RWPE2 (cell line): ENCODE results near the gene NWD2.
A peak's percentile ranks its signal among the peaks of the same experiment; 100 is the strongest.

ENCODE experiments used
- ATAC-seq: fragments of 200-7000 bp; cut with Tn5 transposase; 3 replicates; pipeline ENCODE4 v1.9.1; 2021; ENCODE audit warnings: low read depth
- DNase-seq: peaks from one replicate; pipeline ENCODE4 v3.0.0-alpha.2; 2020; ENCODE audit warnings: low spot score
- H3K27ac ChIP-seq: fragments of 450-650 bp; 2 replicates; pipeline ENCODE4 v1.5.1; 2017; ENCODE audit warnings: mild to moderate bottlenecking; ENCODE audit not compliant: poor library complexity, severe bottlenecking
- H3K27me3 ChIP-seq: fragments of 250-450 bp; sonication (Bioruptor Pico); 2 replicates; pipeline ENCODE4 v1.5.1; 2021; ENCODE audit warnings: mild to moderate bottlenecking, moderate library complexity; ENCODE audit not compliant: insufficient read depth, poor library complexity, severe bottlenecking
- H3K36me3 ChIP-seq: fragments of 250-450 bp; sonication (Bioruptor Pico); 2 replicates; pipeline ENCODE4 v1.5.1; 2020; ENCODE audit warnings: low read depth, mild to moderate bottlenecking, moderate library complexity
- H3K4me1 ChIP-seq: fragments of 250-450 bp; sonication (Bioruptor Pico); 2 replicates; pipeline ENCODE4 v1.5.1; 2021; ENCODE audit warnings: mild to moderate bottlenecking, moderate library complexity; ENCODE audit not compliant: insufficient read depth, poor library complexity, severe bottlenecking
- H3K4me3 ChIP-seq: fragments of 250-450 bp; sonication (Bioruptor Pico); 2 replicates; pipeline ENCODE4 v1.5.1; 2021; ENCODE audit warnings: mild to moderate bottlenecking, moderate library complexity; ENCODE audit not compliant: severe bottlenecking
- H3K9me3 ChIP-seq: fragments of 250-450 bp; sonication (Bioruptor Pico); 2 replicates; pipeline ENCODE4 v1.5.1; 2021; ENCODE audit warnings: mild to moderate bottlenecking, moderate library complexity; ENCODE audit not compliant: severe bottlenecking
- TF ChIP-seq, protein P1 (sequence below): fragments of 450-650 bp; IDR thresholded peaks from one replicate; pipeline ENCODE4 v1.5.1; 2017; ENCODE audit warnings: mild to moderate bottlenecking, moderate library complexity; ENCODE audit not compliant: poor library complexity, severe bottlenecking

NWD2 gene

DNA sequence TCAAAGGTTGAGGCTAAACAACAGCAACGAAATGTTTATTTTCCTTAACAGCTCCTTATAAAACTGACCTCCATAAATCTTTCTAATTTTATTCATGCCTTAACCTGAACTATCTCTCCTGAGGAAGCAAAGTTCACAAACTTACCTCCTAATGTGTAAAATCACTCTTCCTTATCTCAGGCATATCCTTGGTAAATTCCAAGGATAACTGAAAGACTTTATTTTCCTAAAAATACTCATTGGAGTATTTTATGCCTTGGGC lies 197.4 kb downstream of the NWD2 start:
- no peak overlapping the region for H3K27ac ChIP-seq
- no peaks in the 10 kb centered on the region for H3K36me3 ChIP-seq
- H3K4me3 ChIP-seq = no peak overlapping the region
- DNase-seq (no peak), ATAC-seq (no peak)
- H3K9me3 ChIP-seq = no peaks in the 10 kb centered on the region
- peaks cover 20% of the 10 kb centered on the region for H3K4me1 ChIP-seq
- H3K27me3 ChIP-seq = no peaks in the 10 kb centered on the region
- TF ChIP-seq, protein P1, sequence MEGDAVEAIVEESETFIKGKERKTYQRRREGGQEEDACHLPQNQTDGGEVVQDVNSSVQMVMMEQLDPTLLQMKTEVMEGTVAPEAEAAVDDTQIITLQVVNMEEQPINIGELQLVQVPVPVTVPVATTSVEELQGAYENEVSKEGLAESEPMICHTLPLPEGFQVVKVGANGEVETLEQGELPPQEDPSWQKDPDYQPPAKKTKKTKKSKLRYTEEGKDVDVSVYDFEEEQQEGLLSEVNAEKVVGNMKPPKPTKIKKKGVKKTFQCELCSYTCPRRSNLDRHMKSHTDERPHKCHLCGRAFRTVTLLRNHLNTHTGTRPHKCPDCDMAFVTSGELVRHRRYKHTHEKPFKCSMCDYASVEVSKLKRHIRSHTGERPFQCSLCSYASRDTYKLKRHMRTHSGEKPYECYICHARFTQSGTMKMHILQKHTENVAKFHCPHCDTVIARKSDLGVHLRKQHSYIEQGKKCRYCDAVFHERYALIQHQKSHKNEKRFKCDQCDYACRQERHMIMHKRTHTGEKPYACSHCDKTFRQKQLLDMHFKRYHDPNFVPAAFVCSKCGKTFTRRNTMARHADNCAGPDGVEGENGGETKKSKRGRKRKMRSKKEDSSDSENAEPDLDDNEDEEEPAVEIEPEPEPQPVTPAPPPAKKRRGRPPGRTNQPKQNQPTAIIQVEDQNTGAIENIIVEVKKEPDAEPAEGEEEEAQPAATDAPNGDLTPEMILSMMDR = no peak

DNA sequence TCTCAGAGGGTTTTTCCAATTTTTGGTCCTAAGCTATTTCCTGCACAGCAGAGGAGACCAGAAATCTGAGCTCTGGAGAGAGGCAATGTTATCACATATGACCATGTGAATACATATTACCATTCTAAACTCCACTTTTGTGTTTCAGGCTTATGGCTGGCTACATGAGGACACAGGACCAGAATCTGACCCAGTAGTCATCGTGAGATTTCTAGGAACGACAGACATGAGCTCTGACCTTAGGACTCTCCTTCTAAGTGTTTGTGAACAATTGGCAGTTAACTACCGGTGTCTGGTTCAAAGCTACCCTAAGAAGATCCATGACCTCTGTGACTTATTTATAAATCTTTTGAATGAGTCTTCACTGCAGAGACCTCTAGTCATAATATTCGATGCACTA lies 198.6 kb downstream of the NWD2 start:
- TF ChIP-seq, protein P1 = no peak

DNA sequence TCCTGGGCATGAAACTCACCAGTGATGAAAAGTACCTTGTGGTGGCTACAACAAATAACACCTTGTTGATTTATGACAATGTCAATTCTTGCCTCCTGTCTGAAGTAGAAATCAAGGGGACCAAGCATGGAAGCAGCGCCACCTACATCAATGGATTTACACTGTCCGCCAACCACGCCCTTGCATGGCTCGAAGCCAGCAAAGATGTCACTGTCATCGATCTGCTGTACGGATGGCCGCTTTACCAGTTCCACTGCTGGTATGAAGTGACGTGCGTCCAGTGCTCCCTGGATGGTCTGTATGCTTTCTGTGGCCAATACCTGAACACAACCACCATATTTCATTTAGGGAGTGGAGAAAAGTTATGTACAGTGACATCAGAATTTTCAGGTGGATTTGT lies 200.5 kb downstream of the NWD2 start:
- TF ChIP-seq, protein P1 = no peak
- no peak for ATAC-seq
- Histone ChIP-seq H3K4me3 (no peak overlapping the region), H3K4me1 (peaks cover 12% of the 10 kb centered on the region), H3K27me3 (no peaks in the 10 kb centered on the region), H3K9me3 (no peaks in the 10 kb centered on the region), H3K27ac (no peak overlapping the region), H3K36me3 (no peaks in the 10 kb centered on the region)
- no peak for DNase-seq

More for the DNA sequence above, 198.6 kb downstream of the NWD2 start:
- DNase-seq (no peak), ATAC-seq (no peak)
- H3K27ac ChIP-seq = no peak overlapping the region
- H3K4me3 ChIP-seq = no peak overlapping the region
- no peaks in the 10 kb centered on the region for H3K27me3 ChIP-seq
- no peaks in the 10 kb centered on the region for H3K9me3 ChIP-seq
- no peaks in the 10 kb centered on the region for H3K36me3 ChIP-seq
- peaks cover 20% of the 10 kb centered on the region for H3K4me1 ChIP-seq

DNA sequence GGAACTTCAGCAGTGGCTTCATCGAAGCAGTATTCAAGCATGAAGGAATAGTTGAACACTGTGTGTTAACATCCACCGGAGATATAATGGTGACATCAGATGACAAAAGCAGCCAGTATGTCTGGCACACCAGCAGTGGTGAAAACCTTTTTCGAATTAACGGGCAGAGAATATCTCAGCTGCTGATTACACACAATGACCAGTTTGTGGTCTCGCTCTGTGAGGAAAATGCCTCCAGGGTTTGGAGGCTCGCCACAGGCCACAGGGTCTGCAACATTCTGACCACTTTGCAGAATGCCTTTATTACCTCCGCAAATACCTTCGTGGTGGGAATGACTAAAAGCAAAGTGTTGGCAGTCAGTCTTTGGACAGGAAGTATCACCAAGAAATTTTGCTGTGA lies 201.5 kb downstream of the NWD2 start:
- peaks cover 11% of the 10 kb centered on the region for H3K4me1 ChIP-seq
- no peaks in the 10 kb centered on the region for H3K9me3 ChIP-seq
- ATAC-seq = no peak
- no peaks in the 10 kb centered on the region for H3K27me3 ChIP-seq
- DNase-seq = no peak
- TF ChIP-seq, protein P1 = no peak
- no peak overlapping the region for H3K27ac ChIP-seq
- H3K4me3 ChIP-seq = no peak overlapping the region
- H3K36me3 ChIP-seq = no peaks in the 10 kb centered on the region

DNA sequence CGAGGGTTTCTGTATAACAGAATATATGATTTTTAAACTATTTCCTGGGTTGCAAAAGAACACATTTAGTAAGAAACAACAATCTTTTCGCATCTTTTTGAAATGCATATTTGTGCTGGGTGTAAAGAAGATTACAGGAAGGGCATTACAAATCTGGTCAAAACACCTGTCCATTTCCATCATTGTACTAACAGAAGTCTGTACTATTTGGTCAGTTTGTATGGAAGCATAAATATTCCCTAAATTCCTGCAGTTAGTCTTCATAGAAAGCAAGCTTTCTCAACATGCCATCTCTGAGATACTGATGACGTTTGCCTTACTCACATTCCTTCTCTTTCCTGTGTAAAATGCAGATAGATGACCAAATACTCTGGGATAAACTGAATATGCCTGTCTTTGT lies 203.3 kb downstream of the NWD2 start:
- no peaks in the 10 kb centered on the region for H3K9me3 ChIP-seq
- H3K36me3 ChIP-seq = no peaks in the 10 kb centered on the region
- H3K27me3 ChIP-seq = no peaks in the 10 kb centered on the region
- no peak overlapping the region for H3K4me3 ChIP-seq
- TF ChIP-seq, protein P1 = no peak
- DNase-seq (no peak), ATAC-seq (peak; percentile 33; the same call in 1 of the 3 replicates)
- H3K27ac ChIP-seq = no peak overlapping the region
- H3K4me1 ChIP-seq = no peaks in the 10 kb centered on the region
